ENCODE results near the gene WWOX.

GRCh38 chr16:78884204-78884603 lies 784.8 kb downstream of the WWOX start:
- TF ChIP-seq CTCF (IDR thresholded peaks at IDR 0.05) (no peak), POLR2AphosphoS5 (IDR thresholded peaks at IDR 0.05) (no peak), POLR2A (IDR thresholded peaks at IDR 0.05) (no peak)
